Embryonic facial prominence (tissue), 1 donor: ENCODE data around the gene SPEM2.
A peak's percentile ranks its signal among the peaks of the same experiment; 100 is the strongest.

Experiments used
- DNase-seq: peaks from one replicate; pipeline ENCODE4 v3.0.0-alpha.2; 2016; ENCODE audit errors: extremely low spot score

The SPEM2 gene

DNA sequence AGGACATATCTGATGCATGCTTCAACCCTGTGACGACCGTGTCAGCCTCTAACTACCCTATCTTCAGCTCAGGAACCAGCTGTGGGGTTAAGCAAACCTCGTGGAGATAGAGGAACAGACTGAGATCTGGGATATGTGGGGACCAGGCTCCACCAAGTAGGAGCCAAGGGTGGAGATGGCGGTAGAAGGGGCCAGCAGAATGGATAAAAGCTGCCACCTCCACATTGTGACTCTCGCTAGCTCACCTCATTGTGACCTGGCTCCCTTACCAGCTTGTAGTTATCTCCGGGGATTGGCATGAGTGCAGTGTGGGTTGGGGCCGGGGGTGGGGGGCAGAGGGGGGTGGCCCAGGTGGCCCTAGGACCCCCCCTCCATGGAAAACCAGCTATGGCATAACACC is at the start of gene SPEM2:
SPEM2 (plus strand) TSS at position 301 of the 400 bp plus-strand sequence; CDS start at position 374, 73 bp downstream.
- DNase-seq: no peak

DNA sequence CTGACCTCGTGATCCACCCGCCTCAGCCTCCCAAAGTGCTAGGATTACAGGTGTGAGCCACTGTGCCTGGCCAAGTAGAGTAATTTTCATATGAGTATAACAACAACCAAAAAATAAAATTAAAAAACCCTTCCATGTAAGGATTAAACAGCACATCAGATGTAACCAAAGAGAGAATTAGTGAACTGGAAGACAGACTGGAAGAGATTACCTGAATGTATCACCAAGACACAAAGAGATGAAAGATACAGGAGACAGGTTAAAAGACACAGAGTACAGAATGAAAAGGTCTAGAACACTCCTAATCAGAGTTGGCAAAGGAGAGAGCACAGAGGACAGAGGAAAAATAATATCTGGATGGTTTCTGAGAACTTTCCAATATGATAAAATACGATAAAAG is 46.3 kb upstream of the SPEM2 start:
- no peak for DNase-seq

DNA sequence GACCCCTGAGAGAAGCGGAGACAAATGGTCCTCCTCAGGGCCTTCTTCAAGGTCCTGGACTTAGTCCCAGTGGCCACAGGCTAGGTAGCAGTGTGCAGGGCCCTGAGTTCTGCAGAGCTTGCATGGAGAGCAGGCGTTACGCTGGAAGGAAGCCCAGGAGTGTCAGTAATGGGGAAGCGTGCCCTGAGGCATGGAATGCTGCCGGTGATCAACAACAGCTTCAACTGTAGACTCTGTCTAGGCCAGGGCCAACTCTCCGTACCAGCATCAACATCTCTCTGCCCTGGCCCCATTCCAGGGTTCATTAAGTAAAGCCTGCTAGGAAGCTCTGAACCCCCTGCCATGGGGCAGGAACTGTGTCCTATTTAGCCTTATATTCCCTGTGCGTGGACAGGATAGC is 45.1 kb upstream of the SPEM2 start:
- no peak for DNase-seq

GRCh38 chr17:7380855-7381683 is 44.3 kb upstream of the SPEM2 start, which contains the start of gene TNK1:
TNK1 (plus strand) TSS chr17:7381089; CDS start chr17:7382927, 1,838 bp downstream.
- no peak for DNase-seq

DNA sequence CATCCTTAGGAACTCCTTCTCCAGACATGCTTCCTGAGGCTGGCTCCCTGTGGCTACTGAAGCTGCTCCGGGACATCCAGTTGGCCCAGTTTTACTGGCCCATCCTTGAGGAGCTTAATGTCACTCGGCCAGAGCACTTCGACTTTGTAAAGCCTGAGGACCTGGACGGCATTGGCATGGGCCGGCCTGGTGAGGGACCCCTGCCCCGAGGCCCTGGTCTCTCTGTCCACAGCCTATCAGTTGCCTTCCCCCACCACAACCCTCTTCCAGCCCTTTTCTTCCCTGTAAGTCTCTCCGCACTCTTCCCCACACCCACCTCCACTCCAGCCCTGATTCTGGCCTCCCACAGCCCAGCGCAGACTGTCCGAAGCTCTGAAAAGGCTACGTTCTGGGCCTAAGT is 42.5 kb upstream of the SPEM2 start:
- no peak for DNase-seq

- DNase-seq: no peak
Observed at GRCh38 chr17:7383371-7383741, 42.1 kb upstream of the SPEM2 start.

DNA sequence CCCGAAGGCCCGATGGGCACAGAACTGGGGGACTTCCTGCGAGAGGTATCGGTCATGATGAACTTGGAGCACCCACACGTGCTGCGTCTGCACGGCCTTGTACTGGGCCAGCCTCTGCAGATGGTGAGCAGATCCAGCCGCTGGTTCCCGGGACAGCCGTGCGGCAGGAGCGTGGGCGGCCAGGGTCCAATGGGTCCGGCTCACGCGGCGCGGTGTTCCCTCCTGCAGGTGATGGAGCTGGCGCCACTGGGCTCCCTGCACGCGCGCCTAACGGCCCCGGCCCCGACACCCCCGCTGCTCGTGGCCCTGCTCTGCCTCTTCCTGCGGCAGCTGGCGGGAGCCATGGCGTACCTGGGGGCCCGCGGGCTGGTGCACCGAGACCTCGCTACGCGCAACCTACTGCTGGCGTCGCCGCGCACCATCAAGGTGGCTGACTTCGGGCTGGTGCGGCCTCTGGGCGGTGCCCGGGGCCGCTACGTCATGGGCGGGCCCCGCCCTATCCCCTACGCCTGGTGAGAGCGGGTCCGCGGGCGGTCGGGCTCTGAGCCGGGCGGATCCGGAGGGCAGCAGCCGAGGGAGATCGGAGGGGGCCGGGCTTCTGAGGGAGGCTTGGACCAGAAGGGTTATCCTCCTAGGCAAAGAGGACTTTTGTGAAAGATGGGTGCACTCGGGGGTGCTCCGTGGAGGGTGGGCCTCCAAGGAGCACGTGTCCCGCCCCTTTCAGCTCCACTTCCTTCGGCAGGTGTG is 41.5 kb upstream of the SPEM2 start:
- DNase-seq: no peak

- no peak for DNase-seq
Observed at GRCh38 chr17:7384489-7385081, 40.8 kb upstream of the SPEM2 start.

- DNase-seq: no peak
Observed at GRCh38 chr17:7388856-7389255, 36.6 kb upstream of the SPEM2 start.

- DNase-seq: no peak
Observed at GRCh38 chr17:7389924-7390910, 35.2 kb upstream of the SPEM2 start.

DNA sequence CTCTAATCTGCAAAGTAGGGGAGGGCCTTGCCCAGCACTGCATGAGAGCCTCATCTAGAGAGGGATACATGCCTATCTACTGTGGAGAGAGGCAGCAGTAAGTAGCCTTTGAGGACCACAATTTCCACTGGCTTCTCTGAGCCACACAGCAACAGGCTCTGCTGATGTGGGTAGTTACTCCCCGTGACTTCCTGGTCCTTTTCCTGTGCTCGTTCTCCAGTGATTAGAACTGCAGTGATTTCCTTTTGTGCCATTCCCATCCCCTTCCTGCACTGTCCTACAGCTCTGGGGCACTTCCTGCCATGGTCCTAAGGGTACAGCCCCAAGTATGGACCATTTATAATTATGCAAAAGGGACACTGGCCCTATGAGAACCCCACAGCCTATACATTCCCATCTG is 34.1 kb upstream of the SPEM2 start:
- DNase-seq: no peak

DNA sequence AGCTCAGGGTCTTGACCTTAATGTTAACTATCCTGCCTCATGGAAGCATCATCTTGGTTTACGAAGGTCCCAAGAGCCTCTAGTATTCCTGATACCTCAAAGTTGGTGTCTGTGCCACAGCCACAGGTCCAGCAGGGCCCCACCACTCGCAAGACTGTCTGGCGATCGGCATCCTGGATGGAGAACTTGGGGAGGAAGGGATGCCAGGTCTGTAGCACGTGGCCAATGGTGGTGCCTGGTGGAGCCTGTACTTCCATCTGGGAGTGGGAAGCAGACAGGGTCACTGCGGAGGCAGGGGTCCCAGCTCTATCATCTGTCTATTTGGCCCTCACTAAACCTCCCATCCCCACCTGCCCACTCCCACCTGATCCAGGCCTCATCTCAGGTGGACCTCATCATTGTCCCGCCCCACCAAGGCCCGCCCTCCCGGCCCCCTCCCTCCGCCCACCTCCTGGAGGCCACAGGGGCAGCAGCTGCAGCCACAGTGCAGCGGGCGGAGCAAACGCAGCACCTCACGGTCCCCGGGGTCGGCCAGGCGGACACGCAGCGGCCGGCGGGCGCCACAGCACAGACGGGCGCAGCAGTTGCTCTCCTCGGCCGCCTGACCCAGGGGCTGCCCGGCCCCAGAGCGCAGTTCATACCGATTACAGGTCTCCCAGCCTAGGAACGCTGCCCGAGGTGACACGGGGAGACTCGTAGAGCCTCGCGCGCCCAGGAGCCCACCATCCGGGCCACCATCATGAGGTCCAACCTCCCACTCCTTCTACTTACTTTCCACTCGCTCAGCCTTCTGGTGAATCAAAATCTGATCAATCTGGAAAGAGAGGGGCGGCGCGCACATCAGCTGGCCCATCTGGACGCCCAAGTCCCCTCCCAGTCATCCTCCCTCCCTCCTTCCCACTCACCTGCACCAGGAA is 32.5 kb upstream of the SPEM2 start:
- no peak for DNase-seq

GRCh38 chr17:7393613-7394451 is 31.6 kb upstream of the SPEM2 start:
- no peak for DNase-seq

DNA sequence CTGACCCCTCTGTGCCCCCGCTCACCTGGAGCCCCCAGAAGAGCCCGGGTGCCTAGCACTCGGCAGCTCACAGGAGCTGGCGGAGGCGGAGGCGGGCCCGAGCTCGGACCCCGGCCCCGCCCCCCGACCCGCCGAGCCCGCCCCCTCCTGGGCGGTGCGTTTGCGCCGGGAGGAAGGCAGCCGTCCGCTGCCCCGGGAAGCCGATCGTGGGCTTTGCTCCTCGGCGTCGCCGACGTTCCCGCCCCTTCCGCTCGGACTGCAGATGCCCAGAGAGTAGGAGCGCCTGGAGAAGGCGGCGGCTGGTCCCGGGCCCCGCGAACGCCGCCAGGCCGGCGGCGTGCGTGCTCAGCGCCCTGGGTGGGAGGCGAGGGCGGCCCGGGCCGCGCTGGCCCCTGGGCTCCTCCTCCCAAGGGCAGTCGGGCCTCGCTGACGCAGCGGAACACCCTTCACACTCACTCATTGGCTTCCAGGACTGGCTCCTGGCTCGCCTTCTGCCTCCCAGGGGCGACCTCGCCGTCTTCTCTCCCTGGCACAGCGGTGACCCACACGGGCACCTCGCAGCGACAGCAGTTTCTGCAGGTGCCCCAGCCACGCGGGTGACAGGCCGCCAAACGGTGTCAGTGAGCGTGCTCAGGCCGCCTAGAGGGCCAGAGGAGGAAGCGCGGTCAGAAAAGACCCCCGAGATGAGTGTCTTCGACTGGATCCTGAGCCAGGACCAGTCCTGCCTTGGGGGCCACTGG is 30.8 kb upstream of the SPEM2 start, which contains the start of gene PLSCR3:
PLSCR3 (minus strand) TSS at position 74 of the 740 bp plus-strand sequence. CDS start 415 bp downstream, outside the sequence.
- DNase-seq: peak; percentile 39

DNA sequence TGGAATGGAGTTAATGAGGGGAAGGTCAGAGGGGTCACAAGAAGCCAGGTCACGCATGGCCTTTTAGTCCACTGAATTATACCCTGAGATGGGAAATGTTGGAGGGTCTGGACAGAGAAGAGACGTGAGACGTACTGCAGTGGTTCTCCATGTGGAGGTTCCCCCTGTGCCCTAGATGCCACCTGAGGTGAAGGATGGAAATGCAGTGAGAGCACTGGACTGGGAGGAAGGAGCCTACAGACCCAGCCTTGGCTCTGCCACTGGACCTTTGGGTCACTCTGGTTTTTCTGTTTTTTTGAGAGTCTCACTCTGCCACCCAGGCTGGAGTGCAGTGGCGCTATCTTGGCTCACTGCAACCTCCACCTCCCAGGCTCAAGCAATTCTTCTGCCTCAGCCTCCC is 29.3 kb upstream of the SPEM2 start:
- no peak for DNase-seq

DNA sequence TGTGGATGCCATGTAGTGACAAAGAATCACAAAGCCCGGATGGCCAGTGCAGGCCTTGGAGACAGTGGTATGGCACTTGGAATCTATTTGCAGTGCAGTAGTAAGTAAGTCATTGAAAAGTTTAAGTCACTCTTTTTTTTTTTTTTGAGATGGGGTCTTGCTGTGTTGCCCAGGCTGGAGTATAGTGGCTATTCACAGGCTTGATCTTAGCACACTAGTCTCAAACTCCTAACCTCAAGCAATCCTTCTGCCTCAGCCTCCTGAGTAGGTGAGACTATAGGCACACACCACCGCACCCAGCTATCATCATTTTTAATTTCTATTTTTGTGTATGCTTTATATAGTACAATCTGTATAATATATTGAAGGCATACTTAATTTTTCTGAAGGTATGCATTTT is 26.8 kb upstream of the SPEM2 start:
- DNase-seq: no peak

DNA sequence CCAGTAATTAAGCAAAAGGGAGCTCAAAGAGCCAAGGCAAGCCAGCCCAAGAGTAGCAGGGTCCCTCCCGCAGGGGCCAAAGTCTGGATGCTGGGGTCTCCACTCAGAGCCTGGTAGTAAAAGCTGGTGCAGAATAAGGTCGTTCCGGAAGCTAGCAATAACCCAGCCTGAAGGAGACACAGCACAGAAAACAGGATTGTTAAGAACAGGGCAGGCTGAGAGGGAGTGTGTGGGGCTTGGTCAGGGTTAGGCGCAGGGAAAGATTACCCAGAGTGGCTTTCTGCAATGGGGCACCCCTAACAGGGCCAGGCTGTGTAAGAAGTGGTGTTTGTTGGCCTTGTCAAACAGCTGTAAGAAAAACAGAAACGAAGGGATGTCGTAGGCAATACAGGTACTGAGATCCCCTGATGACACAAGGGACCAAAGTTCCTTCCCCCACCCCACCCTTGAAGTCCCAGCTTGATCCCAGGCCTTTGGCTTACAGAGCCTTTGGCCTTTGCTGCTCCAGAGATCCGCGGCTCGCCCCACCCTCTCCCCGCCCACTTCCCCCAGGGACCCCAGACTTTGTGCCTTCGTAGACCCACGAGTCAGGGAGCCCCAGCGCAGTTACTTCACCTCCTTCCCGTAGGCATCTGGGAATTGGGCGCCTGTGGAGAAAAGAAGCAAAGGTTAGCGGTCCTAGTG is 22.2 kb upstream of the SPEM2 start:
- DNase-seq: no peak

DNA sequence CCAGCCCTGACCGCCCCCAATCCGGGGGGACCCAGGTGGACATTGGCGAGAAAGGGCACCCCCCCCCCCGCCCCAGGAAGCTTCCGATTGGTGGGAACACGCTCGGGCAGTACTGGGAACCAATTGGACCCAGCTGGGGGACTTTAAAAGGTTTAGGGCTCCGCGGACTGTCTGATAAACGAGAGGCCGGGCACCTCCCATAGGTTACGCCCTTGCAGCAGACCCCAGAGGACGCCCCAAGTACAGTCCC is 21.8 kb upstream of the SPEM2 start:
- DNase-seq: no peak
